A673 (cell line): Measurements from ENCODE around the gene IL1B.

Experiments used
- EZH2 ChIP-seq: fragments of 200-600 bp; sonication (generic); IDR thresholded peaks from 2 replicates; pipeline ENCODE4 v1.6.1; 2017; ENCODE audit warnings: borderline replicate concordance, low read depth, mild to moderate bottlenecking, mixed read lengths, antibody characterized with exemption, low read length; ENCODE audit not compliant: poor library complexity, severe bottlenecking
- TF ChIP-seq, protein P1 (sequence below): fragments of 300-800, 200-600 bp; sonication (generic); conservative IDR thresholded peaks from 2 replicates; pipeline ENCODE4 v1.5.1; 2017; ENCODE audit warnings: low read depth, mild to moderate bottlenecking, antibody characterized with exemption, low read length, moderate library complexity, mixed read lengths

DNA sequence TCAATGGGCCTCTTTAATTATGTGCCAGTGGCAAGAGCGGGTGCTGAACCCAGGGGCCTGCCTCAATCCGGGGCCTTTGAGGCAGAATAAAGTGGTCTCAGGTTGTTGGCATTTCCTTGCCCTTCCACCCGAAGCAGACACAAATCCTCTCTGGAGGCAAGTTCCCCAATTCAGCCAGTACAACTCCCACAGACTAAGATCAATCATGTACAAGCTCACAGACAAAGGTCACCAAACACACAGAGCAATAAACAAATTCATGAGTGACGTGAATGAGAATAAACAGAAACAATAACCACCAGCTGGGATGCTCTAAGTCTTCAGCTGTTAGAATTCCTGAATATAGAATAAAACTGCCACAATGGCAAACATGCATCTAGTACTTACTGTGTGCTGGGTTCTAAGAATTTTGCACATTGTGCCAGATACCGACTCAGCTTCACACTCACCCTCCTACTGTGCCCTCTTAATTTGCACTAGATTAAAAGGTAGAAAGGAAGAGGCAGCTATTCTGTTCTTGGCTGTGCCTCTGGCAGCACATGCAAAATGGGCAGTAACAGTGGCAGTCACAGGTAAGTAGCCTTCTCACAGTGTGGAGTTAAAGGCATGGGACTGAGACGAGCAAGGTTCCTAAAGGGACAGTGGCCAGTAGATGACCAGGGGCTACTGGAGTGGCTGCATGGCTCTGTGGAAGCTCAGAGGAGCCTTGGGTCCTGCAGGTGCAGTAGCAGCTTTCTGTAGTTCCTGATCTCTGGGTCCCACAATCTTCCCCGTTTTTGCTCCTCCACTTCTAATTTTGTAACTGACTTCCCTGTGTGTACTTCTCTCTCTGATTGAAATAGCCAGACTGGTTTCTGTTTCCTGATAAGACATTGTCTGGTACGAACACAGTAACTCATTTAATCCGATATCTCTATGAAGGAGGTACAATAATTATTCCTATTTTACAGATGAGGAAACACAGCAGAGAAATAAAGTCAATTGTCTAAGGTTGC, 34.6 kb upstream of the IL1B start:
- TF ChIP-seq, protein P1, sequence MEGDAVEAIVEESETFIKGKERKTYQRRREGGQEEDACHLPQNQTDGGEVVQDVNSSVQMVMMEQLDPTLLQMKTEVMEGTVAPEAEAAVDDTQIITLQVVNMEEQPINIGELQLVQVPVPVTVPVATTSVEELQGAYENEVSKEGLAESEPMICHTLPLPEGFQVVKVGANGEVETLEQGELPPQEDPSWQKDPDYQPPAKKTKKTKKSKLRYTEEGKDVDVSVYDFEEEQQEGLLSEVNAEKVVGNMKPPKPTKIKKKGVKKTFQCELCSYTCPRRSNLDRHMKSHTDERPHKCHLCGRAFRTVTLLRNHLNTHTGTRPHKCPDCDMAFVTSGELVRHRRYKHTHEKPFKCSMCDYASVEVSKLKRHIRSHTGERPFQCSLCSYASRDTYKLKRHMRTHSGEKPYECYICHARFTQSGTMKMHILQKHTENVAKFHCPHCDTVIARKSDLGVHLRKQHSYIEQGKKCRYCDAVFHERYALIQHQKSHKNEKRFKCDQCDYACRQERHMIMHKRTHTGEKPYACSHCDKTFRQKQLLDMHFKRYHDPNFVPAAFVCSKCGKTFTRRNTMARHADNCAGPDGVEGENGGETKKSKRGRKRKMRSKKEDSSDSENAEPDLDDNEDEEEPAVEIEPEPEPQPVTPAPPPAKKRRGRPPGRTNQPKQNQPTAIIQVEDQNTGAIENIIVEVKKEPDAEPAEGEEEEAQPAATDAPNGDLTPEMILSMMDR, result no peak
- no peak for TF ChIP-seq EZH2
